Ovary (tissue), 3 donors: ENCODE data around the gene EXTL1.

ENCODE experiments used
- EP300 ChIP-seq: sonication (generic); formaldehyde crosslinking; IDR thresholded peaks from one replicate; pipeline ENCODE4 v1.6.1; 2017; ENCODE audit warnings: antibody characterized with exemption
- POLR2A ChIP-seq: fragments of 450-650 bp; IDR thresholded peaks from one replicate; pipeline ENCODE4 v1.6.1; 2017; ENCODE audit warnings: antibody characterized with exemption, mild to moderate bottlenecking, moderate library complexity
- TF ChIP-seq, protein P1 (sequence below), 3 donors: fragments of 450-650 bp in 2 of 3; fragments of 200-600 bp in 1 of 3; IDR thresholded peaks; one replicate each; pipeline versions ENCODE4 v1.5.1 to v1.8.0; 2016 to 2022; ENCODE audit warnings: antibody characterized with exemption in 3 of 3, mild to moderate bottlenecking in 1 of 3
- donor health status: DM: no; HTN: no; CAD: no.

DNA sequence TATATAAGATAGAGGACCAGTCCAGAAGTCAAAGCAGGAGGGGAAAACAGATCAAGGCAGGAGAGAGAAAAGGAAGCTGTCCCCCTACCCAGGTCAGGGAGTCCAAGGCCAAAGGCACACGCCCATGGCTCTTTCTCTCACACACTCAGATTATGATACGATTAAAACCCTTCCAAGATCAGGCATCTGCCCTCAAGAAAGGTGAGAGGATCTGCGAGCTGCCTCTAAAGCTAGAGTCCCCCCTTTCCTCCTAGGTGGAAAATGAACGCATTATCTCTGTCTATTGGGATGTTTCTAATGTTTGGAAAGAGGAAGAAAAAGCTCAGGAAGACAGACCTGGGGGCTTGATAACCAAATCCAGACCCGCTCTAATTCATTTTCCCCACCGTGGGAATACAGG, 31.3 kb upstream of the EXTL1 start:
- TF ChIP-seq, protein P1, sequence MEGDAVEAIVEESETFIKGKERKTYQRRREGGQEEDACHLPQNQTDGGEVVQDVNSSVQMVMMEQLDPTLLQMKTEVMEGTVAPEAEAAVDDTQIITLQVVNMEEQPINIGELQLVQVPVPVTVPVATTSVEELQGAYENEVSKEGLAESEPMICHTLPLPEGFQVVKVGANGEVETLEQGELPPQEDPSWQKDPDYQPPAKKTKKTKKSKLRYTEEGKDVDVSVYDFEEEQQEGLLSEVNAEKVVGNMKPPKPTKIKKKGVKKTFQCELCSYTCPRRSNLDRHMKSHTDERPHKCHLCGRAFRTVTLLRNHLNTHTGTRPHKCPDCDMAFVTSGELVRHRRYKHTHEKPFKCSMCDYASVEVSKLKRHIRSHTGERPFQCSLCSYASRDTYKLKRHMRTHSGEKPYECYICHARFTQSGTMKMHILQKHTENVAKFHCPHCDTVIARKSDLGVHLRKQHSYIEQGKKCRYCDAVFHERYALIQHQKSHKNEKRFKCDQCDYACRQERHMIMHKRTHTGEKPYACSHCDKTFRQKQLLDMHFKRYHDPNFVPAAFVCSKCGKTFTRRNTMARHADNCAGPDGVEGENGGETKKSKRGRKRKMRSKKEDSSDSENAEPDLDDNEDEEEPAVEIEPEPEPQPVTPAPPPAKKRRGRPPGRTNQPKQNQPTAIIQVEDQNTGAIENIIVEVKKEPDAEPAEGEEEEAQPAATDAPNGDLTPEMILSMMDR (IDR thresholded peaks at IDR 0.05) = no peak
- no peak for TF ChIP-seq POLR2A
- TF ChIP-seq EP300 = no peak
